Transverse colon (tissue), 4 donors: ENCODE results near the gene XRCC6. TPM values are rescaled to one million over a fixed set of nuclear protein-coding genes. Genes with fewer than 3 reads are reported as not detected.

Experiments
- DNase-seq: peaks from one replicate; pipeline ENCODE4 v3.0.0-alpha.2; 2019
- H3K27ac ChIP-seq, 4 donors: fragments of 200-600 bp; sonication (generic); 2 replicates each; pipeline ENCODE4 v1.5.1; 2016 to 2018; ENCODE audit warnings: inconsistent platforms in 4 of 4
- H3K27me3 ChIP-seq: fragments of 200-600 bp; sonication (generic); 2 replicates; pipeline ENCODE4 v1.5.1; 2017; ENCODE audit warnings: inconsistent platforms
- H3K36me3 ChIP-seq, 4 donors: fragments of 200-600 bp; sonication (generic); 2 replicates each; pipeline ENCODE4 v1.5.1; 2017 to 2019; ENCODE audit warnings: inconsistent platforms in 4 of 4
- H3K4me1 ChIP-seq, 4 donors: fragments of 200-600 bp; sonication (generic); 2 replicates each; pipeline ENCODE4 v1.5.1; 2017 to 2020; ENCODE audit warnings: inconsistent platforms in 4 of 4
- H3K4me3 ChIP-seq, 4 donors: fragments of 200-600 bp; sonication (generic); 1 replicate in 1 of 4; 2 replicates in 3 of 4; pipeline versions ENCODE4 v1.5.1 to v1.6.1; 2017 to 2019; ENCODE audit warnings: inconsistent platforms in 4 of 4
- H3K9me3 ChIP-seq, 2 donors: fragments of 200-600 bp; sonication (generic); 2 replicates each; pipeline ENCODE4 v1.5.1; 2017 to 2019; ENCODE audit warnings: inconsistent platforms in 2 of 2
- CTCF ChIP-seq, 5 experiments: fragments of 200-600 bp in 3 of 5; fragments of 450-650 bp in 2 of 5; sonication (generic) in 3 of 5; IDR thresholded peaks; 1 replicate in 2 of 5; 2 replicates in 3 of 5; pipeline ENCODE4 v1.5.1; 2016 to 2017; ENCODE audit warnings: antibody characterized with exemption in 5 of 5, inconsistent platforms in 3 of 5, mild to moderate bottlenecking in 2 of 5, moderate library complexity in 1 of 5
- EP300 ChIP-seq: sonication (generic); formaldehyde crosslinking; IDR thresholded peaks from one replicate; pipeline ENCODE4 v1.6.1; 2017; ENCODE audit warnings: antibody characterized with exemption, low read depth
- POLR2A ChIP-seq: fragments of 450-650 bp; IDR thresholded peaks from one replicate; pipeline ENCODE4 v1.6.1; 2016; ENCODE audit warnings: antibody characterized with exemption, mild to moderate bottlenecking, moderate library complexity
- POLR2AphosphoS5 ChIP-seq, 3 donors: sonication (generic); formaldehyde crosslinking; IDR thresholded peaks; one replicate each; pipeline ENCODE4 v1.6.1; 2016; ENCODE audit warnings: antibody characterized with exemption in 3 of 3
- WGBS, 2 donors: methylation state at CpG; one replicate each; pipeline ENCODE4 v1.1.5; 2018; ENCODE audit warnings: low coverage in 1 of 2; 5-methylcytosine and 5-hydroxymethylcytosine counted together
- in situ Hi-C, 4 donors: fragments of 200-750 bp; cut with MboI; loops; one replicate each; pipeline versions ENCODE4 v1.15.0 to v1.15.1; 2017; ENCODE audit warnings: low sequenced_read_pairs in 3 of 4, low pct_ligation_motif_present in 1 of 4, low pct_unique_long_range_greater_than_20kb in 1 of 4
- intact Hi-C: fragments of 100-400 bp; cut with DNase I; formaldehyde crosslinking; loops from one replicate; pipeline ENCODE4 v1.15.1; 2023; ENCODE audit warnings: low total_unique reads
- total RNA-seq, 4 donors: library from RNA; depleted of rRNA; stranded (reverse); fragments of >200 nt; gene quantifications; one replicate each; pipeline ENCODE4 v1.1.0, GENCODE V29; 2016

Gene XRCC6
- total RNA-seq, 4 donors from 2014 or later = 56.5 to 145 (median 126) TPM

GRCh38 chr22:41578818-41579217 is 42.3 kb upstream of the XRCC6 start:
- Histone ChIP-seq H3K4me1 (peaks cover 0 to 3% (median 0%) of the 10 kb centered on the region in 4 donors), H3K9me3 (no peaks in the 10 kb centered on the region), H3K27me3 (no peaks in the 10 kb centered on the region), H3K27ac (no peak overlapping the region), H3K4me3 (no peak overlapping the region), H3K36me3 (peaks cover 0 to 15% (median 8%) of the 10 kb centered on the region in 4 donors)
- intact Hi-C loops (no loop called here), in situ Hi-C loops (no loop called here)
- no peak for DNase-seq
- WGBS, 2 donors = 92% methylated on average over 9 of the region's 9 CpGs; no CpG with 5 or more reads in 1 of the 2 donors
- TF ChIP-seq POLR2AphosphoS5 (IDR thresholded peaks at IDR 0.05) (no peak), EP300 (no peak), POLR2A (no peak), CTCF (IDR thresholded peaks at IDR 0.05) (no peak)

GRCh38 chr22:41579297-41579996 is 41.6 kb upstream of the XRCC6 start:
- H3K4me3 ChIP-seq = no peak overlapping the region
- in situ Hi-C loops = no loop called here

GRCh38 chr22:41579997-41580355 is 41.1 kb upstream of the XRCC6 start:
- intact Hi-C loops = no loop called here
- WGBS, 2 donors = 89% methylated on average over 6 of the region's 6 CpGs; no CpG with 5 or more reads in 1 of the 2 donors
- no peak for DNase-seq
- Histone ChIP-seq H3K27ac (no peak overlapping the region), H3K4me1 (peaks cover 0 to under 1% (median 0%) of the 10 kb centered on the region in 4 donors), H3K27me3 (no peaks in the 10 kb centered on the region), H3K9me3 (no peaks in the 10 kb centered on the region), H3K4me3 (no peak overlapping the region), H3K36me3 (peaks cover 0 to 22% (median 8%) of the 10 kb centered on the region in 4 donors)
- TF ChIP-seq EP300 (no peak), CTCF (IDR thresholded peaks at IDR 0.05) (no peak), POLR2AphosphoS5 (IDR thresholded peaks at IDR 0.05) (no peak), POLR2A (no peak)
- in situ Hi-C loops = no loop called here

More at GRCh38 chr22:41579297-41579996, 41.6 kb upstream of the XRCC6 start:
- intact Hi-C loops = no loop called here
- H3K27me3 ChIP-seq = no peaks in the 10 kb centered on the region
- H3K4me1 ChIP-seq = peaks cover 0 to 3% (median 0%) of the 10 kb centered on the region in 4 donors
- 96% methylated on average over 12 of the region's 12 CpGs; no CpG with 5 or more reads in 1 of the 2 donors for WGBS, 2 donors
- TF ChIP-seq POLR2A = no peak
- no peak for TF ChIP-seq POLR2AphosphoS5 (IDR thresholded peaks at IDR 0.05)
- TF ChIP-seq EP300 = no peak
- no peak for TF ChIP-seq CTCF (IDR thresholded peaks at IDR 0.05)
- no peaks in the 10 kb centered on the region for H3K9me3 ChIP-seq
- no peak overlapping the region for H3K27ac ChIP-seq
- H3K36me3 ChIP-seq = peaks cover 0 to 18% (median 8%) of the 10 kb centered on the region in 4 donors
- DNase-seq = no peak

GRCh38 chr22:41582694-41583093 is 38.4 kb upstream of the XRCC6 start:
- Histone ChIP-seq H3K36me3 (peaks cover 0 to 23% (median 8%) of the 10 kb centered on the region in 4 donors), H3K4me1 (peaks cover 0 to 8% (median 0%) of the 10 kb centered on the region in 4 donors), H3K27me3 (no peaks in the 10 kb centered on the region), H3K4me3 (no peak overlapping the region), H3K27ac (no peak overlapping the region), H3K9me3 (no peaks in the 10 kb centered on the region)
- DNase-seq = no peak
- TF ChIP-seq POLR2A (no peak), POLR2AphosphoS5 (IDR thresholded peaks at IDR 0.05) (no peak), EP300 (no peak), CTCF (IDR thresholded peaks at IDR 0.05) (no peak)
- in situ Hi-C loops = no loop called here
- 70 to 83% methylated on average over 6 to 8 of the region's 8 CpGs for WGBS, 2 donors
- intact Hi-C loops = no loop called here
